Activated T-cell treated with anti-CD3 and anti-CD28 coated beads for 4 hours (primary cell): ENCODE results near the gene PPM1E.
"Not testable (repeated sequence)": the region's sequence is repeated elsewhere in the genome, so short reads cannot be mapped to it uniquely, and the experiment has no call there.

Experiments
- DNase-seq: peaks from one replicate; pipeline ENCODE4 v3.0.0-alpha.2; 2020

The PPM1E gene

GRCh38 chr17:58850106-58850505 is 94.5 kb downstream of the PPM1E start:
- DNase-seq = not testable (repeated sequence)

GRCh38 chr17:58865301-58865700 is 109.6 kb downstream of the PPM1E start:
- DNase-seq = no peak

GRCh38 chr17:58870747-58871146 is 115.1 kb downstream of the PPM1E start:
- DNase-seq = no peak

- DNase-seq = no peak
These were observed 118.3 kb downstream of the PPM1E start for GRCh38 chr17:58873926-58874325.

- DNase-seq = no peak
These were observed 119.6 kb downstream of the PPM1E start for GRCh38 chr17:58875261-58875660.

- DNase-seq = no peak
These were observed 128.5 kb downstream of the PPM1E start for GRCh38 chr17:58884161-58884560.

GRCh38 chr17:58886514-58886913 is 130.9 kb downstream of the PPM1E start:
- no peak for DNase-seq

- no peak for DNase-seq
These were observed 134.3 kb downstream of the PPM1E start for GRCh38 chr17:58889928-58890327.

- no peak for DNase-seq
These were observed 143.5 kb downstream of the PPM1E start for GRCh38 chr17:58899191-58899590.

GRCh38 chr17:58902322-58902721 is 146.7 kb downstream of the PPM1E start:
- no peak for DNase-seq

- DNase-seq = no peak
These were observed 156.2 kb downstream of the PPM1E start for GRCh38 chr17:58911741-58912343.

- DNase-seq = no peak
These were observed 157.9 kb downstream of the PPM1E start for GRCh38 chr17:58913552-58913951.

- no peak for DNase-seq
These were observed 158.5 kb downstream of the PPM1E start for GRCh38 chr17:58913971-58914769.

- DNase-seq = no peak
These were observed 161.6 kb downstream of the PPM1E start for GRCh38 chr17:58917228-58917627.

- DNase-seq = no peak
These were observed 162.4 kb downstream of the PPM1E start for GRCh38 chr17:58918072-58918471.

GRCh38 chr17:58918884-58919283 is 163.2 kb downstream of the PPM1E start:
- DNase-seq = no peak

GRCh38 chr17:58920773-58921172 is 165.1 kb downstream of the PPM1E start:
- no peak for DNase-seq

GRCh38 chr17:58932956-58933355 is 177.3 kb downstream of the PPM1E start:
- no peak for DNase-seq

- DNase-seq = no peak
These were observed 180.6 kb downstream of the PPM1E start for GRCh38 chr17:58936295-58936694.

GRCh38 chr17:58944166-58944565 is 188.5 kb downstream of the PPM1E start:
- DNase-seq = no peak

GRCh38 chr17:58947411-58947810 is 191.8 kb downstream of the PPM1E start:
- DNase-seq = no peak

- DNase-seq = no peak
These were observed 192.2 kb downstream of the PPM1E start for GRCh38 chr17:58947824-58948223.

GRCh38 chr17:58954358-58954757 is 198.7 kb downstream of the PPM1E start:
- not testable (repeated sequence) for DNase-seq

- DNase-seq = no peak
These were observed 201.5 kb downstream of the PPM1E start for GRCh38 chr17:58956997-58957724.
